ENCODE data around the gene MEP1A.

DNA sequence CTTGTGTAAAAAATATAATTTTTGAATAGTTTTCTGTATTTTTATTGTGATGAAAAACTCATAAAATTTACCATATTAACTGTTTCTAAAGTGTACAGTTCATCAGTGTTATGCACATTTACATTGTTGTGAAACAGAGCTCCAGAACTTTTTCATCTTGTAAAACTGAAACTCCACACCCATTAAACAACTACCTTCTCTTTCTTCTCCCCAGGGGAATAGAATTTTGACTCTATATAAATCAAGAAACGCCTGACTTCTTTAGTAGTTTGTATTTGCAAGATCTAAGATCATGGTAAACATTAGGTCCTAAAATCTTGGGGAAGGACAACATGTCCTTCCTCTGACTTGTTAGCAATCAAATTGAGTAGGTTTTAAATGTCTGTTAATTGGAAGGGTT, 37.3 kb upstream of the MEP1A start:
- TF ChIP-seq, protein P1, sequence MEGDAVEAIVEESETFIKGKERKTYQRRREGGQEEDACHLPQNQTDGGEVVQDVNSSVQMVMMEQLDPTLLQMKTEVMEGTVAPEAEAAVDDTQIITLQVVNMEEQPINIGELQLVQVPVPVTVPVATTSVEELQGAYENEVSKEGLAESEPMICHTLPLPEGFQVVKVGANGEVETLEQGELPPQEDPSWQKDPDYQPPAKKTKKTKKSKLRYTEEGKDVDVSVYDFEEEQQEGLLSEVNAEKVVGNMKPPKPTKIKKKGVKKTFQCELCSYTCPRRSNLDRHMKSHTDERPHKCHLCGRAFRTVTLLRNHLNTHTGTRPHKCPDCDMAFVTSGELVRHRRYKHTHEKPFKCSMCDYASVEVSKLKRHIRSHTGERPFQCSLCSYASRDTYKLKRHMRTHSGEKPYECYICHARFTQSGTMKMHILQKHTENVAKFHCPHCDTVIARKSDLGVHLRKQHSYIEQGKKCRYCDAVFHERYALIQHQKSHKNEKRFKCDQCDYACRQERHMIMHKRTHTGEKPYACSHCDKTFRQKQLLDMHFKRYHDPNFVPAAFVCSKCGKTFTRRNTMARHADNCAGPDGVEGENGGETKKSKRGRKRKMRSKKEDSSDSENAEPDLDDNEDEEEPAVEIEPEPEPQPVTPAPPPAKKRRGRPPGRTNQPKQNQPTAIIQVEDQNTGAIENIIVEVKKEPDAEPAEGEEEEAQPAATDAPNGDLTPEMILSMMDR (IDR thresholded peaks at IDR 0.05): no peak
- TF ChIP-seq POLR2A (IDR thresholded peaks at IDR 0.05) (no peak), POLR2AphosphoS5 (IDR thresholded peaks at IDR 0.05) (no peak)

All from prostate gland (tissue), 2 donors.